Amygdala (tissue), 56 donors: ENCODE measurements around the gene MDH1.
A peak's percentile ranks its signal among the peaks of the same experiment; 100 is the strongest.

ENCODE experiments used
- DNase-seq, 56 donors: peaks; one replicate each; lab custom pipeline; 2025; lab: John Stamatoyannopoulos, UW

MDH1 gene

DNA sequence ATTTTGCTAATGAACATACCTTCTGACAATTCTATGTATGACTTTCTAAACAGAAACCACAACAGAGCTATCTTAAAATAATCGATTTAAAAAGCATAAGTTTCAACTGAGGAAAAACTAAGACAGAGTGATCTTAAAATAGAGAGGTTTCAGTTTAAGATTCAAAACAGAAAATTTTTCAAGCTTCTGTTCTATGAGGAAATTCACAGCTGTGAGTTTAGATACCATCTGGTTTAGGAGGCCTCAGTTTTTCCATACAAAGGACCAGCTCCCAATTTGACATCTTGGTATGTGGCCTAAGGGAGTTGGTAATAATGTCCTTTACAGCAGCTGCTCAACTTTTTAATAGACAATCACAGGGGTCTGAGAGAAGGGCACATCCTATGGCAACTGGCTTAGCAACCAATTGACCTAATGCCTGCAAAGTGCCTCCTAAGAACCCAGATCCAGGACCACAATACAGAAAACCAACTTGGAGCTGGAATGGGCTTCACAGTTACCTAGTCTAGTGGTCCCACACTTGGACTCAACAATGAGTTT is 39.7 kb downstream of the MDH1 start:
- DNase-seq = no peak

DNA sequence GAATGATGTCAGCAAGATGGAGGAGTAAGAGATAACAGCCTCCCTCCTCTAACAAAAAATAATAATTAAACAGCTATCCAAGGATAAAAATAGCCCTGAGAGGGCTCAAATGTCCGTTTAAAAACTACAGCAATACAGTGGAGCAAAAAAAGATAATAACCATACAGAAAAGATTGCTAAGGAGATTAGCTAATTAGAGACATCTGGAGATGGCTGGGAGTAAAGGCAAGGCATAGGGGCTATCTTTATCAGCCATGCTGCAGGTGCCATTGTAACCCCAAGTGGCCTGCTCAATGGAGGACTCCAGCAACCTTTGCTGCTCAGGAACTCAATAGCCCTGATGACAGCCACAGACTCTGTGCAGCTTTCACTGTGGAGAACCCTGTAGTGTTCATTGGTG is 42.7 kb downstream of the MDH1 start:
- DNase-seq = no peak

DNA sequence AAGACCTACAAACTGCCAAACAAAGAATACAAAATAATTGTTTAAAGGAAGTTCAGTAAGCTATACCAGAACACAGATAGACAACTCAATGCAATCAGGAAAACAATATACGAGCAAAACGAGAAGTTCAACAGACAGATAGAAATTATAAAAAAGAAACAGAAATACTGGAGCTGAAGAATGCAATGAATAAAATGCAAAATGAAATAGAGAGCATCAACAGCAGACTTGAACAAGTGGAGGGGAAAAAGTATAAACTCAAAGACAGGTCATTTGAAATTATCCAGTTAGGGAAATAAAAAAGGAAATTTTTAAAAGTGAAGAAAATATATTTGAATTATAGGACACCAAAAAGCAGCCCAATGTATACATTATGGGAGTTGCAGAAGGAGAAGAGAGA is 43.6 kb downstream of the MDH1 start:
- DNase-seq = no peak

DNA sequence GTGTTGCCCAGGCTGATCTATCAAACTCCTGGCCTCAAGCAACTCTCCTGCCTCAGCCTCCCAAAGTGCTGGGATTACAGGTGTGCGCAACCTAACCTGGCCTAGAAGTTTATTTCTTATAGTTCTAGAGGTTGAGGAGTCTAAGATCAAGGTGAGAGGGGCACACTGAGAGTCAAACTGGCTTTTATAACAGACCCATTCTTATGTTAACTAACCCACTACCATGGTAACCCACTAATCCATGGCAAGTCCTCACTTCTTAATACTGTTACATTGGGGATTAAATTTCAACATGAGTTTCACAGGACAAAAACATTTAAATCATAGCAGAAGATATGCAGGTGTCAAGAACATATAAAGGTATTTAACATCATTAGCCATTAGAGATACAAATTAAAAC is 50.6 kb downstream of the MDH1 start:
- DNase-seq = no peak

DNA sequence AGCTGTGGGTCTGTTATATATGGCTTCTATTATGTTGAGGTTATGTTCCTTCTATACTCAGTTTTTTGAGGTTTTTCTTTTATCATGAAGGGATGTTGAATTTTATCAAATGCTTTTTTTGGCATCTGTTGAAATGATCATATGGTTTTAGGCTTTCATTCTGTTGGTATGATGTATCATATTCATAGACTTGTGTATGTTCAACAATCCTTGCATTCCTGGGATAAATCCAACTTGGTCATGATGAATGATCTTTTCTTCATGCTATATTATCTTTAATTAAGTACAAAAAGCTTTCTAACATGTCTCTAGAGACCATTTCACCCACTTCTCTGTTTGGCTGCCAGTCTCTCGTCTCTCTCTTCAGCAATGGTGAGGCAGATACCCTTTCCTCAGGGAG is 54.2 kb downstream of the MDH1 start:
- no peak for DNase-seq

DNA sequence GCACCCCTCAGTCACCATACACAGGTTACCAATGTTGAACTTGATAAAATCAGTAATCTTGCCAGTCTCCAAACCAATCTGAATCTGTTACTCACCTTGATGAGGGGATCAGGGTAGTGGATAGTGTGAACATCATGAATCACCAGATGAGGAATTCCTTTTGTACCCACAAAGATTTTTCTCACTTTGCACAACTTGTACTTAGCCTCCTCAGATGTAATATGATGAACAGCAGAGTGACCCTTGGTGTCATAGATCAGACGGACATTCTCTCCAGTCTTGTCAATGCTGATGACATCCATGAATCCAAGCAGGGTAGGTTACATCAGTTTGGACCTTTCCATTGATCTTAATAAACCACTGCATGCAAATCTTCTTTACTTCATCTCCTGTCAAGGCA is 54.7 kb downstream of the MDH1 start:
- DNase-seq = no peak

DNA sequence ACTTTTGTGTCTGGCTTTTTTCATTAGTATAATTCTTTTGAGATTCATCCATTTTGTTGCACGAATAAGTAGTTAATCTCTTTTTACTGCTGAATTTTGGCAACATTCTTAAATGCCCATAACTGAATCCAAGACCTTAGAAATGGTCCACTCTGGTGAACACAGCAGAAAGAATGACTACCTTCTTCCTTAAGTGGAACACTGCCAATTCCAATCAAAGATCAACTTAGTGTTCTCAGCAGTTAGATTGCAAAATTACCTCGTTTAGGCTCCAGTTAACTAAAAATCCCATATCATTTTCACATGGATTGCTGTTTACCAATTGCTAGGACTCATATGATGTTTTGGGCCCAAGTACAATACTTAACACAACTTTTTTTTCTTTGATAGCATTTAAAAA is 59.9 kb downstream of the MDH1 start:
- no peak for DNase-seq

DNA sequence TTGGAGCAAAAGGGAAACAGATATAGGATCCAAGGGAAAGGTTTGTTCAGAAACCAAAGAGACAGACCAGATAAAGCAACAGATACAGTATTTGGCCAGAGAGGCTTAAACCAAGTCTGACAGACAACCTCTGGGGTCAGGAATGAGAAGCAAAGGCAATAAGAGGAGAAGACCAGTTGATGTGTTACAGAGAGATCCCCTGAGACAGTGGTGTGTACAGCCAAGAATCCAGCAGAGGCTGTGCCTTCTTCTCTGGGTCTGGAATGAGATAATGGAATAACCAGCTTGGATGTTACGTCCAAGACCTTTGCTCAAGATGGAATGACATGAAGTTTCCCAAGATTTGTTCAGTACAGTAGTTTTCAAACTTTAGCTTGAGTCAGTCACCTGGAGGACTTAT is 61.1 kb downstream of the MDH1 start:
- DNase-seq = no peak

DNA sequence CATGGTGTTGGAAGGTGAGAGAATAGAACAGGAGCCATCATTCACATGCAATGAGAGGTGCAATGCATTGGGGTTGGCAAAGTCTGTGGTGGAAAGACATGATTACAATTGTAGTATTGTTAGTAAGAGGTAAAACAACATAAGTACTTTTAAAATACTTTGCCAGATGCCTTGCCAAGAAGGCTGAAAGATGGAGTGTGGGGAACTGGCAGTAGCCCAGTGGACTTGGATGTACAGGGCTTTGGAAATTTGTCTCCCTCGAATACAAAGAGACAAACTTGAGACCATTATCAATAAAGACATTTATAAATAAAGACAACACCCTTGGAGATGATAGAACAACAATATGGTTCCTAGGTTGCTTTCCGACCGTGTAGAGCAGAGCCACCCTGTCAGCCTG is 62.0 kb downstream of the MDH1 start:
- no peak for DNase-seq

DNA sequence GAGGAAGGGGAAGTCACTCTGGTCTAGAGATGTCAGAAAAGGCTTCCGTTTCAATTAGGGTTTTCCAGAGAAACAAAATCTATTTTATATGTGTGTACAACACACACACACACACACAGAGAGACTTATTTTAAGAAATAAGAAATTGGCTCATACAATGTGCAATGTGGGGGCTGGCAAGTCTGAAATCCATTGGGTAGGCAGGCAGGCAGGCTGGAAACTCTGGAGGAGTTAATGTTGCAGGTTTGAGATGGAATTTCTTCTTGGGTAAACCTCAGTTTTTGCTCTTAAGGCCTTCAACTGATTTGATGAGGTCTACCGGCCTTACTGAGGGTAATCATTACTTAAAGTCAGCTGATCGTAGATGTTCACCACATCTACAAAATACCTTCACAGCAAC is 62.6 kb downstream of the MDH1 start:
- DNase-seq = peak in 7 of 56 donors; percentile 1 to 16 (median 9)

DNA sequence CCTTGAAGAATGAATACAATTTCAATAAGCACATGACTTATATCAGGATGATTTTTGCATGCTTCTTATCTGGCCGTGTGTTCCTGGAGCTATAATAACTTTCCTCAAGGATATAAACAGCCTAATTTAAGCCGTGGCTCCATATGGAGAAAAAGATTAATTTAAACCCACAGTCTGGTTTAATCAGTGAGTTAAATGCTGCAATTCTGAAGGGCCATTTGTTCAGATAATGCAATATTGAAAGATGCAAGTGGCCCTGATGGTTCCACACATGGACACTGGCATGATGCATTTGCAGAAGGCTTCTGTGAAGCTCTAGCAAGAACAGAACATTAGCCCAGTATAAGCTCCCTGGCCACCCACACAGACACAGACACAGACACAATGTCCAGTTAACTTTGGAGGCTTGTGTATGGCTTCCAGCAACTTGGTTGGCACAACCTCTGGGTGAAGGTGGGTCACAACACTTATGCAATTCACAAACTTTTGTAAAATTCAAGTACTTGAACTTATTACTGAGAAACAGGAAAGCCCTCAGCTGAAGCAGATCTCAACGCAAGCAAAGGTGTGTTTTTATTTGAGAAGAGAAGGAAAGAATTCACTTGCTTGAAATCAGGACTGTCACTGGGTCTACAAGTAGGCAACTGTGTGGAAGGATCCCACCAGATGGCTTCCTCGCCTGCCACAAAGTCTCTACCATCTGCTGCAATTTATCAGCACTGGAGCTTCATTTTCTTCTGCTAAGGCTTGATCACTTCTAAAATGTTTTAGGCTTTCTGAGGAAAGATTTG is 63.3 kb downstream of the MDH1 start:
- DNase-seq = peak in 8 of 56 donors; percentile 5 to 39 (median 18)

DNA sequence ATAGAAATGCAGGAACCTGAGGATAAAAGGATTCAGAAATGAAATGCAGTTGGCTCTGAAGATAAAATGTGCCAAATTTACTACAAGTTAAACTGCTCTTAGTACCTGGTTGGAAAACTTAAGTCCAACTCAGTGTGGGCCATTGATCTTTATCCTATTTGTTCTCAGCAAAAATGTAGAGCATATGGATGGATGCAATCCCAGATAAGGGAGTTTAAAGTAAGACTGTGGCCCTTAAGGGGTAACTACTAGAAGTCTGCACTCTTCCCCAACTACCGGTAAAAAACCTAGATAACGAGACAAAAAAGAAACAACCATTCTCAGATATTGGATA is 63.9 kb downstream of the MDH1 start:
- DNase-seq = no peak

DNA sequence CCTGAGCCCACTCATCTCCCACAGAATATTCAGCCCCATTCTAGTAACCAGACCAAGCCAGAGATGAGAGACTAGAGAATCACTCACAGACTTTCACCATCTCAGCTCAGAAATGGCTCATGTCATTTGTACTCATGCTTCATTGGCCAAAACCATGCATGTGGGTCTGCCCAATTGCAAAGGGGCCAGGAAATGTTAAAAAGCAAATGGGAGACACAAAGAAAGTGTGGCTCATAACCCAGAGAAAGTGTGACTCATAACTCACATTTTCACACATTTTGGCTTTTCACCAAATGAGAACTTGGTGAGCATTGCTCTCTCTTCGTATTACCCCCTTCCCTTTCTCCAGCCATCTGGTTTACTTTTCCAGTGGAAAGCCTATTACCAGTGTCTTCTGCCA is 66.2 kb downstream of the MDH1 start:
- no peak for DNase-seq
